Activated CD8-positive, alpha-beta memory T cell treated with anti-CD3 and anti-CD28 coated beads for 48 hours (primary cell): Measurements from ENCODE around the gene INTS6.
A peak's percentile ranks its signal among the peaks of the same experiment; 100 is the strongest.

Experiments used
- DNase-seq, 3 experiments: peaks; one replicate each; pipeline ENCODE4 v3.0.0-alpha.2; 2020; ENCODE audit warnings: low read depth in 2 of 3, low spot score in 2 of 3

Gene INTS6

DNA sequence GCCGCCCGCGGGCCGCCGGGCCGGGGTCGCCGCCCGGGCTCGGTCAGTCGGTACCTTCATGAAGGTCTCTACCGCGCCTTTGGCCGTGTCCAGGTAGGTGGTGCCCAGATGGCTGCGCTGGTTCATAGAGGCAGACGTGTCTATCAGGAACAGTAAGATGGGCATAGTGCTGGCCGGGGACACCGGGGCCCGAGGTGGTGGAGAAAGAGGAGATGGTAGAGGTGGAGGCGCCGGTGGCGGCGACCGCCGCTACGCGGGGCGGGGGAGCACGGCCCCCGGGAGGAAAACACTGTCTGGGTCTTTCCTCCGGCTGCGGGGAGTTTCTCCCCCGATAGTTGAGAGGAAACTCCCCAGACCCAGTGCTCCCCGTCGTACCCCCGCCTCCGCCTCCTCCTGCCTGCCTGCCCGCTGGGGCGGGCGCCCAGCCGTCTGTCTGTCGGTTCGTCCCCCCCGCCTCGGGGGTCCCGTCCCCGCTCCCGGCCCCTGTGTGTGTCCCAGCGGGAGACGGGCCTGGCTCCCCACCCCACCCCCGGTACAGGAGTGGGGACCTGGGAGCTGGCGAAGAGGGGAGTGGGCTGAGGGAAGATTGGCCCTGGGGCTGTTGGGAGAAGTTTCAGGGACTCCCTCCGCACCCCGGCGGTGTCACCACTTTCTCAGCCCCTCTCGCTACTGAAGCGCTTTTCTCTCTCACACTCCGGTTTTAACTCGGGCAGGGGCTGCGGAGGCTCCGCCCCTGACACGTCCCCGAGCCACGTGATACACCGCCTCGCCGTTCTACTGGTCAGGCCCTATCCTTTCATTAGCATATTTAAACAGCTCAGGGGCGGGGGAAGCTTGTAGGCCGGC, at the start of gene INTS6:
Gene INTS6, minus strand, starts transcription at position 676 of the 846 bp plus-strand sequence. Its CDS starts 511 bp downstream, at position 165.
- peak; percentile 90 to 97 (median 94) for DNase-seq

DNA sequence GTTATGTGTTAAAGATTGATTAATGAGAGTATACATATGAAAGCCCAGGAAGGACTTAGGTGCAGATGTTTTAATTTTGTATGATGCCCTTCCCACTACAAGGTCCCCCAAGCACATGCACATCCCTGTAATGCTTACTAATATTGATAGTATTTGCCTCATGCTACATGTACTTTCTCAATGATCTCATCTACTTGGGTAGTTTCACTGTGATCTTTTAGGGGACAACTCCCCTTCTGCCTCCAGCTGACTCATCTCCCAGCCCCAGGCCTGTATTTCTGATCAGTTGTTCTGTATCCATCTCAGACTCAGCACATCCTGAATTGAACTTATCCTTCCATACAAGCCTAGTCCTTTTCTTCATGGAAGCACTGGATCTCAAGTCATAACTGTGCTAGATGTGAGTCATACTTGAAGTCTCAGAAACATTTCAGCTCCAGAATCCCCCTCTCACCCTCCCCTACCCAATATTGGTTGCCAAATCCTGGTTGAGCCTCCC, 49.4 kb upstream of the INTS6 start:
- DNase-seq: no peak

GRCh38 chr13:51501592-51502152, 48.8 kb upstream of the INTS6 start:
- no peak for DNase-seq

- DNase-seq: no peak
Observed at GRCh38 chr13:51501096-51501495, 48.3 kb upstream of the INTS6 start.

GRCh38 chr13:51500687-51501086, 47.9 kb upstream of the INTS6 start:
- no peak for DNase-seq

DNA sequence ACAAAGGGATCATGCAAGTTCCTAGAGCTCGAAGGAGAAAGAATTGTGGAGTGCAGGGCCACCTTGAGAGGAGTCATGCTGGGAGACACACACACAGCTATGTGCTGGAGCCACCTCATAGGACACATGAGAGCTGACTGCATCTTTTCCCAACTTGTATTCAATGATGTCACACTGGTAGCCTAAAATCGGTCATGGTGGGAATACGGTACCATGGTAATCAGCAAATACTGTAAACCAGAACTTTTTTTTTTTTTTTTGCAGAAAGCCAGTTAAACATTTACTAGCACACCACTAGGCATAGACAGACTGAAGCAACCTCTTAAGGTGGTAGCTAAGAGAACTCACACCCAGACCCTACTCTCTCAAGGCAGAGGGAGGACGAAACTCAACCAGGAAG, 47.0 kb upstream of the INTS6 start:
- no peak for DNase-seq

DNA sequence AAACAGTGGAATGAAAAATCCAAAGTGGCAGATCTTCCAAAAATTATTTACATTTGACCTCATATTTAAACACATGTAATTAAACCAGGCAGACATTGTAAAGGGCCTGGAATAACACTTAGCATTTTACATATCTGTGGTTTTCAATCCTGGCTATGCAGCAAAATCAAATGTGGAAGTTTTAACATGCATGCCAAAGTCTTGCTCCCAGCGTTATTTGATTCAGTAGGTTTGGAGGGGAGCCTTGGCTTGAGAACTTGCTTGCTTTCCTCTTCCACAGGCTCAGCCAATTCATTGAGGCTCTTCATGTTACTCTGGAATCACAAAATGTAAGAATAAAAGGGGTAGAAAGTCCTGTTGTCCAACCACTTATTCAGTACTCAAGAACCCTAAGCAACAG, 42.5 kb upstream of the INTS6 start:
- no peak for DNase-seq

- no peak for DNase-seq
Observed at GRCh38 chr13:51494156-51494555, 41.3 kb upstream of the INTS6 start.

DNA sequence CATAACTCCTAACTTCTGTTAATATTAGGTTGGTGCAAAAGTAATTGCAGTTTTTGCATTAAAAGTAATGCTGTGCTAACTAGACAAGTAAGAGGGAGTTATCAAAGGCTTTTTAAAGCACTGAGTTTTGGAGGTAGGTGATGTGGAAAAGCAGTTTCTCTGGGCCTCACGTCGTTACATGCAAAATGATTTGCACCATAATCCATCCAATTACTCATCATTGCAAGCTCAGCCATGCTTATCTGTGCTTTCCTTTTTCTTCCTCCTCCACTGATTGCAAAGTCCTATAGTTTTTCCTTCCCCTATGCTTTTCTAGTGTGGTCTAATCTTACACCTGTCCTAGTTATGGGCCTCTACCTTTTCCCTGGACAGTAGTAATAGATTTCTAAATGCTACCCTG, 35.4 kb upstream of the INTS6 start:
- DNase-seq: no peak

GRCh38 chr13:51481656-51482055, 28.8 kb upstream of the INTS6 start:
- no peak for DNase-seq

DNA sequence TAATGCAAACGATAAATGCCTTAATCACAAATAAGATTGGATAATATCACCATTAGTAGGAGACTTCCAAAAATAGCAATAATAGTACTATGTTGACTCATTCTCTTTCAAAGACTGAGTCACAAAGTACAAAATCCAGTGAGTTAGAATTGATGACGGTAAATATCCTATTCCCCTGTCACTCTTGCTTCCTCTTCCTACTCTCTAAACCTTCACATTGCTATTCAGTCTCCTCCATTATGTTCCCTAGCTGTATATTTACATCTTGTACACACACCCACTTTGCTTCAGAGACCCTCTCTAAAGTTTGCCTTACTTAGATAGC, 26.3 kb upstream of the INTS6 start:
- DNase-seq: no peak

- DNase-seq: no peak
Observed at GRCh38 chr13:51478418-51479198, 25.8 kb upstream of the INTS6 start.

GRCh38 chr13:51477653-51478324, 25.0 kb upstream of the INTS6 start:
- DNase-seq: no peak

DNA sequence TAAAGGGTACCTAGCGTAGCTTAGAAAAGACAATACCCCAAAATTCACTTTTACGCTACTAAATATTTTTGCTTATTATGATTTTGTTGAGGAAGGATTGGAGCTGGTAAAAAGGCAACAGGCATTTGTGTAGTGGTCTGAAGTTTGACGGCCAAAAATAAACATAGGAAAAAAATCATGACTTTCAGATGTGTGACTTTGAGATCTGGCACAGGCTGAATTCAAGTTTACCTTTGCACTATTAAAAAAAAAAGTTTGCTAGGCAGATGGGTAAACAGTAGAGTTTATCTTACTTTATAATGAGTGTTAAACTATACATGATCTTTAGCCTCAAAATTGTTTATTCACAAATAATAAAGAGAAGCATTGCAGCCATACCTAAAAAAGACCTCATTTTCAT, 24.3 kb upstream of the INTS6 start:
- no peak for DNase-seq

DNA sequence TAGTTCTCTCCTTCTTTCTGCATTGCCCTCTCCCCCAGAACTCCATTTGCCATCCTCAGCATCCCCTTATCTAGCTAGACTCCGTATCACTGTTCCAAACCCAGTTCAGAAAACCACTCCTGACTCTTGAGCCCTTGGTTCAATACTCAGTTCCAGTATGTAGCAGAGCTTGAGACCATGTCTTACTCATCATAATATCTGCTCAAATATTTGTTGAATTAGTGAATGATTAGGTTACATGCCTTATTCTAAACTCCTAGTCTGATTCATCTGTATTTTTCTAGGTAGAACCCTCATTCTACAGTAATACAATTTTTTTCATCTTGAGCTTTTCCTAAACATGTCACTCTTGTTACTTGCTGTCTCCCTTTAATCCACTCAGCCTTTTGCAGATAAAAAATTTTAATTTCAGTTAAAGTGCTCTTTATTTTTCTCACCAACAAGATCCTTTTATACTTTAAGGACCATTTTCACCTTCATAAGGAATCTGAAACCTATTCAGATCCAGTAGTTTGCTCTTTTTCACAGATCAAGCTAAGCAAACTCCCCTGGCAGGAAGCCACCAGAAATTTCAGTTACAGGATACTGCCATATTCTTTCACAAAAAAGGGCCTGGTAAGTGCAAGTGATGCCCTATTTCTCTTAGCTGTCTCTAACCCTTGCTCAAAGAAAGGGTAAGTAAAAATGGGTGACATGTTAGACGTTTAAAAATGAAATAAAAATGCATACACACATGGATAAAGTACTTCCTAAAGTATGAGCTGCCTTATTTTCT, 23.1 kb upstream of the INTS6 start:
- no peak for DNase-seq

GRCh38 chr13:51469790-51470189, 17.0 kb upstream of the INTS6 start:
- no peak for DNase-seq

DNA sequence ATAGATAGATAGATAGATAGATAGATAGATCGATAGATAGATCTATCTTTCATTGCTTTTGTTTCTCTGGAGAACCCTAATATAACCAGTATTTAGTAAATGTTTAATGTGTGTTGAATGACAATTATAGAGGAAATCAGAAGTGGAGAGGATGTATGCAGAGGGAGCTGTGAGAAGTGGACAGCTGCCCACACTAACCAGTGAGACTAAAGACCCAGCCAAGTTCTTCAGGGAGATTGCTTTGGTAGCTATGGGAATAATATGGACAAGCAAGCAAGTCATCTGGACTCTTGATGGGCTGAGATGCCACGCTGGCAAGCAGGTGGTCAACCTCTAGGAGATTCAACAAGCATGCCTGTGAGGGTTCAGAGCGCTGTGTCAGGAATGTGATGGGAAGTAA, 14.9 kb upstream of the INTS6 start:
- no peak for DNase-seq

- DNase-seq: no peak
Observed at GRCh38 chr13:51465124-51465523, 12.3 kb upstream of the INTS6 start.

DNA sequence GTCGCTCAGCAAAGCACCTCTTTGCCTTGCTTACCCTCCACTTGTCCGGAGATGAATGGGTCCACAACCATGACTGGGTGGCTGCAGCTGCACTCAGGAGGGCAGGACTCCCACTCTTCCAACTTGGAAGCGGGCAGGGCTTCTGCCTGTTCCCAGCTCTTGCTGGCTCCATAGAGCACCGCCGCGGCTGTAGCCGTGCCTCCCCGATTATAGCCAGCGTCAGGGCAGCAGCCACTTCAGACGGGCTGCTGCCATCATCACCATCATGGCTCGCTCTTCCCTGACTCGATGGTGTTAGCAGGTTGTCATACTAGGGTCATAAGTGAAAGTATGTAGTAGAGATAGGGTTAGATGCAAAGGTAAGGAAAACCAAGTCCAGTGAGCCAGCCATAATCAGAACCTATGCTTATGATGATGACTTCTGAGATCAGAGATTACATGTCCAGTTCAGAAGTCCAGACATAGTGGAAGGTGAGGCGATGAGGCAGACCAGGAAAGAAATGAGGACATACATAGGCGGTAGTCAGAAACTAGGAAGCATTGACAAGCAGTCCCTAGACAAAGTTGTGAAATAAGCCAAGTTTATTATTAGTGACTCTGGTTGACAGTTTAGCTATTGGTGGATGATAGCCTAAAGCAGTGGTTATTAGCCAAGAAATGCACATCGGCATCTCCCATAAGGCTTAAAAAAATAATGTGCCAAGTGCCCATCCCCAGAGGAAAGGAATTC, 4.4 kb upstream of the INTS6 start:
- DNase-seq: no peak

DNA sequence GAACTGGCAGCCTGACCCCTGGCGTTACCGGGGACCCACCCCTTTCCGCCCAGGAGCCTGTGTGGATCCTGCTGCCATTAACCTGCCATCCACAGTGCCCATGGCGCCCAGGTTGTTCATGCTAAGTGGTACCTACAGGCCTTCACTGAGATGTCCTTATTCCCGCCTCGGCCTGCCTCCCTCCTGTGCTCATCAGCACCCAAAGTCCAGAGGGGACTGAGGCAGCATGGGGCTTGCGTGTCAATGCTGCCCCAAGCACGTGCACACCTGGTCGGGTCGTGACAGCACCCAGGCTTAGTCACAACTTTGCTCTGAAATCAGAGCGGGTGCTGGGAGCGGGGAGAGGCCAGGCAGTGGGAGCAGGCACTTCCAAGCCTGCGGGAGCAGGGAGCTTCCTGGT, 3.7 kb upstream of the INTS6 start:
- DNase-seq: no peak
